GM12872 (cell line): ENCODE data around the gene USE1.

Experiments
- TF ChIP-seq, protein P1 (sequence below): IDR thresholded peaks from 3 replicates; pipeline ENCODE4 v1.5.1; 2011; ENCODE audit warnings: low read depth, mild to moderate bottlenecking, low read length, moderate library complexity; ENCODE audit not compliant: insufficient read depth

USE1 gene

DNA sequence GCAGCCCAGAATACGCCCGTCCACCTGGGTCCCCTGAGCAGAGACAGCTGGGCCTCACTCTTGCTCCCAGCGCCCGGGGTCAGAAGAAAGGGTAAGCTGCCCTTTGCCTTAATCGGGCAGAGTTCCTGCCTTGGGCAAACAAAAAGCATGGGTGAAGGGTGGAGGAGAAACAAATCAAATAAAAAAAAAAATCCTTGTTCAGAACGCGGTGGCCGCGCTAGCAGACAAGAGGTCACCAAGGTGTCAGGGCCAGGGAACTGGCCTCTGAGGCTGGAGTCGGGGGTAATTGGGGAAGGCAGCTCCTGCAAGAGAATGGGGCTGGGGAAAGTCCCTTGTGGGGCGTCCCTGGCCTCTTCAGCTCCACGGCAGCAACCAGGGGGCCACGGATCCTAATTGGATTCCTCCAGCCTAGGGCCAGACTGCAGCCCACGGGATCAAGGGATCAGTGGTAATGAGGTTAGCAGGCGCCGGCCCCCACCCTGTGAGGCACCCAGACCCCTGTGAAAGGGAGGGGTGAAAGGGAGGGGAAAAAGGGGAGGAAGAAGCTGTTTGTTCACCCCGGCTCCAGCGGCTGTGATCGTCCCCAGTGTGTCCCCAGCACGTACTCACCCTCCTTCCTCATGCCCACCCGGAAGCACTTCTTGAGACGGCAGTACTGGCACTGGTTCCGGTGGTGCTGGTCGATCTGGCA lies 25.1 kb downstream of the USE1 start:
- TF ChIP-seq, protein P1, sequence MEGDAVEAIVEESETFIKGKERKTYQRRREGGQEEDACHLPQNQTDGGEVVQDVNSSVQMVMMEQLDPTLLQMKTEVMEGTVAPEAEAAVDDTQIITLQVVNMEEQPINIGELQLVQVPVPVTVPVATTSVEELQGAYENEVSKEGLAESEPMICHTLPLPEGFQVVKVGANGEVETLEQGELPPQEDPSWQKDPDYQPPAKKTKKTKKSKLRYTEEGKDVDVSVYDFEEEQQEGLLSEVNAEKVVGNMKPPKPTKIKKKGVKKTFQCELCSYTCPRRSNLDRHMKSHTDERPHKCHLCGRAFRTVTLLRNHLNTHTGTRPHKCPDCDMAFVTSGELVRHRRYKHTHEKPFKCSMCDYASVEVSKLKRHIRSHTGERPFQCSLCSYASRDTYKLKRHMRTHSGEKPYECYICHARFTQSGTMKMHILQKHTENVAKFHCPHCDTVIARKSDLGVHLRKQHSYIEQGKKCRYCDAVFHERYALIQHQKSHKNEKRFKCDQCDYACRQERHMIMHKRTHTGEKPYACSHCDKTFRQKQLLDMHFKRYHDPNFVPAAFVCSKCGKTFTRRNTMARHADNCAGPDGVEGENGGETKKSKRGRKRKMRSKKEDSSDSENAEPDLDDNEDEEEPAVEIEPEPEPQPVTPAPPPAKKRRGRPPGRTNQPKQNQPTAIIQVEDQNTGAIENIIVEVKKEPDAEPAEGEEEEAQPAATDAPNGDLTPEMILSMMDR = no peak

DNA sequence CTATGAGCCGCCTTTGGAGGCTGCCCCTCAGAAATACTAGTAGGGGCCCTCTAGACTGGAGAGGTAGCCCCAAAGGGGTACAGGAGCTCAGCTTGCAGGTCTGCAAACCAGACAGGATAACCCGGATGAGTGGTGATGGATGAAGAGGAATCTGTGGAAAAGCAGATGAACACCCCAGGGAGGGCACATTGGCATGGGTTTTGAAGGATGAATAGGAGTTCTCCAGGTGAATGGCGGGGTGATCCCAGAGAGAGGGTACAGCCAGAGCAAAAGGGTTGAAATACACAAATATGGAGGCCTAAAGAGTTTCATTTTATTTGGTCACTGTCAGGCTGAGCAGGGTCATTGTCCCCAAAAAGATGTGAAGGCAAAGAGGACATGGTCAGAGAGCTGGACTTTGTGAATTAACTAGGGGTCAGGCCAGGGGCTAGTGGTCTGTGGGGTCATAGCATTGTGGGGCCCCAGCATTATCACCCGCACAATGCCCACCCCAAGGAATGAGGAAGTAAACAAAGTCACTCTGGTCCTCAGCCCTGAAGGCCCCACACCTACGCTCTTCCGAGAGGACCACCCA lies 25.8 kb downstream of the USE1 start:
- TF ChIP-seq, protein P1 = no peak

DNA sequence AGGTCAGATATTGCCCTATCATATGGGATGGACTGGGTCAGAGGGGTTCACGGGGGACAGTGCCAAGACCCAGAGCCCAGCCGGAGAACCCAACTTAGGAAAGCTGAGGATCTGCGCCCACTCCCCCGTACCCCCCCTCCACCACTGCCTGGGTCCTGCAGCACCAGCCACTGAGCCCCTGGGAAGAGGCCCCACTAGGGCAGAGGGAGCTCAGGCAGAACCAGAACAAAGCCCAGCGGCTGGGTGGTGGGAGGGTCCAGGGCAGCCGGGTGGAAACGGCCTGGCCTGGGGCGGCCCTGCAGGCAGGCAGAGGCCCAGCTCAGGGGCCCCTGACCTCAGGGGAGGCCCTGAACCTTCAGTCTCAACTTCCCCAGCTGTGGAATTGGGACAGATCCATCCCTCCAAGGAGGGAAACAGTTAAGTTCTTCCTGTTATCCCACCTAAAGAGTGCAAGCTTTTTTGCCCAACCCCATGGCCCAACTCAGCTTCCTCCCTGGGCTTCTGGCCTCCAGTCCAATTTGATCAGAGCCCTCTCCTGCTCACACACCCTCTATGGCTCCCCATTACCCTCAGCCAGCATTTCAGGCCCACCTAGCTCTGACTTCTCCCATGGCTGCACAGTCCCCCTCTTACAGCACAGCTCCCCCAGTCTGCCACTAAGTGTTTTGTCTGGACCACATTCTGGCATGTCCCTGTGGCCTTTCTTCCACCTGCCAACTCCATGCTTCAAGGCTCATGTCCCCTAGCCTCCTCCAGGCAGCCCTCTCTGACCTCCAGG lies 27.5 kb downstream of the USE1 start:
- TF ChIP-seq, protein P1 = no peak

DNA sequence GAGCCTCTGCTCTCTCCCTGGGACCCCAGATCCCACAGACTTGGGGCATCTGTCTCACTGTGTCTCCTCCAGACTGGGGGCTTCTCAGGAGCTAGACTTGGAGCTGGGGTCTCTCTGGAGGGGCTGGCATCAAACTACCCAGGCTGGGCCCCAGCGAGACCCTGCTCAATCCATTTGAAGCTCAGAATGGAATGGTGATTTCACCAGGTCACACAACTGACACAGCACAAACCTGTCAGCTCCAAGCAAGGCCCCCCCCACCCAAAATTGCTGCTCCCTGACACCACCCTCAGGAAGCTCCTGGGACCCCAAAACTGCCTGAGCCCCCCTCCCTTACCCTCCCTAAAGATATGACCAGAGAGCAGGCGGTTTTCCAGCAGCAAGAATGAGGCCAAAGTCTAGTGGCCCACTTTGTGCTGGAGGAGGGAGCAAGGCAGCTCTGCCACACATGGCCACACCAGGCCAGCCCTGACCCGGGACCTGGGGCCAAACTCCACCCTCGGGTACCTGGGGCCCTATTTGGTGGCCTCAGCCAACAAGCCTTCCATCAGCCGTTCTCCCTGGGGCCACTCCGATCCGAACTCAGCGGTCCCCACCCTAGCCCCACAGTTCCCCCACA lies 28.2 kb downstream of the USE1 start:
- TF ChIP-seq, protein P1 = no peak

DNA sequence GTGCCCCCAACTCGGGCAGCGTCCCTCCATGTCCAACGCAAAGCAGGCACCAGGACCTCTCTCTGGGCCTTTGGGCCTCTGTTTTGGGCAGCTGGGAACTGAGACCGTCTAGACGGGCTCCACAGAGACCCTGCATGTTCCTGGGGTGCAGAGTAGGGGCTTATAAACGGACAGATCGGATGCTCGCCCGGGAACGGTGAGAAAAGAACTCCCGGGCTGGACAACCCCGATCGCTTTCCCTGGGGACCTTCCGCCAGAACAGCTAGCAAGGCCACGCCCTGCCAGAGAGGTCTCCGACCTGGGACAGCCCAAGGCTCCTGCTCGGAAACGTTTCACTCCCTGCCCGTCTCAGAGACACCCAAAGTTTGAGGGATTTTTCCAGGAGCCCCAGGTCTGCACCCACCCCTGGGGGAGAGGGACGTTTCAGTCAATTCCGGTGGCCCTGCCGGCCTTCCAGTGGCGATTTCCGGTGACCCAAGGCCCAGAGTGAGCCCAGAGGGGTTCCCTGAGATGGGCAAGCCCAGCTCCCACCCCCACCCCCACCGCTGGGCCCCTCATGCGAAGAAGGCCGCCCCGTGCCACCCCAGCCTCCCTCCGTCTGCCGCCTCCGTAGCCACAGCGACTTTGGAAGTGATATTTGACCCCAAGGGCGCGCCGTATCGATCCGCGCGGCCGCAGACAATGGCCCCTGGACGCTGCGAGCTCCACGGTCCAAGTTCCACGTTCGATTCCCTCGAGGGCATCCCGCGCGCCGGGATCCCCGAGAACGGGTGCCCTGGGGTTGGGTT lies 28.9 kb downstream of the USE1 start:
- TF ChIP-seq, protein P1 = no peak

DNA sequence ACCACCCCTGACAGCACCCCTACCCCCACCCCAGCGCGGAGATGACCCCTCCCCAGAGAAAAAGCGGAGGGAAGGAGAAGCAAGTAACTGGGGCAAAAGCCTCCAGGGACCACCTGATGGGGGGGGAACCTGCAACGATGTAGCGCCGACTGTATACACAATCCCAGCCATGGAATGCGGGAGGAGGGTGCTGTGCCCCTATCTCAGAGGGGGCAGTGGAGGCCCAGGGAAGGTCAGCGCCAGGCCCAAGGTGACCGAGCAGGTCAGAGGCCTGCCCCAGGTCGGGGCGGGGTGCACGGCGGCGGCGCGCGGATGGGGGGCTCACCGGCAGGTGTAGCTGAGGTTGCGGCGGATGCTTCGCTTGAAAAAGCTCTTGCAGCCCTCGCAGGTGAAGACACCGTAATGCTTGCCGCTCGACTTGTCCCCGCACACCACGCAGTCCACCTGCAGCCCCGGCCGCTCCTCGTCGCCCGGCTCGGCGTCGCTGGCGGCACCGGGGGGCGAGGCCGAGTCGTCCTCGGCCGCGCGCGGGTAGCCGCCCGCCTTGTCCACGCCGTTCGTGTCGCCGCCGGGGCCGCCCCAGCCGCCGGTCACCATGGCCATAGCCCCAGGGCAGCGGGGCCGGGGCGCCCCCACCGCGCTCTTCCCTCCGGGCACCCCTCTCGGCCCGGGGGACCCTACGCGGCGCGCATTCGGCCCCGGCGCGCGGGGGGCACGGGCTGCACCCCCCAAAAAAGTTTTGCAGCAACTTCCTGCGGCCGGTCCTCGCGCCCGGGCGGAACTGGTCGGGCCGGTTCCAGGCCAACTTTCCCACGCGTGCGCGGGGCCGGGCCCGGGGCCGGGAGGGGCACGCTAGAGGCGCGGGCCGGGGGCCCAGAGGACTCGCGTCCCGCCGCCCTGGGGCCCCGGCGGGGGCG lies 29.7 kb downstream of the USE1 start:
- TF ChIP-seq, protein P1 = no peak
